GM18867 (cell line): Measurements from ENCODE around the gene NPFFR1.
"Not testable (repeated sequence)": the region's sequence is repeated elsewhere in the genome, so short reads cannot be mapped to it uniquely, and the experiment has no call there.

Experiments
- ATAC-seq: cut with Tn5 transposase; IDR thresholded peaks from one replicate; pipeline ENCODE4 v1.9.1; 2021; ENCODE audit warnings: mild to moderate bottlenecking, moderate library complexity; ENCODE audit not compliant: unreplicated experiment

The NPFFR1 gene

GRCh38 chr10:70258216-70258615 lies 25.6 kb downstream of the NPFFR1 start:
- no peak for ATAC-seq

- ATAC-seq, result not testable (repeated sequence)
These were observed 26.0 kb downstream of the NPFFR1 start for GRCh38 chr10:70257816-70258215.

GRCh38 chr10:70256463-70256862 lies 27.3 kb downstream of the NPFFR1 start:
- ATAC-seq, result no peak

- no peak for ATAC-seq
These were observed 28.2 kb downstream of the NPFFR1 start for GRCh38 chr10:70255329-70256299.

GRCh38 chr10:70254778-70255328 lies 29.0 kb downstream of the NPFFR1 start:
- no peak for ATAC-seq

- no peak for ATAC-seq
These were observed 29.7 kb downstream of the NPFFR1 start for GRCh38 chr10:70253878-70254765.

GRCh38 chr10:70250961-70251680 lies 32.7 kb downstream of the NPFFR1 start:
- no peak for ATAC-seq

GRCh38 chr10:70247360-70247759 lies 36.4 kb downstream of the NPFFR1 start:
- no peak for ATAC-seq

GRCh38 chr10:70241081-70241480 lies 42.7 kb downstream of the NPFFR1 start:
- ATAC-seq, result no peak

- ATAC-seq, result not testable (repeated sequence)
These were observed 43.8 kb downstream of the NPFFR1 start for GRCh38 chr10:70239986-70240385.

- ATAC-seq, result not testable (repeated sequence)
These were observed 44.5 kb downstream of the NPFFR1 start for GRCh38 chr10:70239077-70239976.

GRCh38 chr10:70237958-70238536 lies 45.8 kb downstream of the NPFFR1 start:
- not testable (repeated sequence) for ATAC-seq

- ATAC-seq, result no peak
These were observed 48.9 kb downstream of the NPFFR1 start for GRCh38 chr10:70234668-70235447.

GRCh38 chr10:70233939-70234300 lies 49.9 kb downstream of the NPFFR1 start:
- no peak for ATAC-seq

GRCh38 chr10:70233109-70233938 lies 50.5 kb downstream of the NPFFR1 start, which contains the start of gene PPA1:
Gene PPA1, minus strand, starts transcription at chr10:70233429. Its CDS starts 102 bp downstream, at chr10:70233327.
- ATAC-seq, result peak; percentile 86

- ATAC-seq, result no peak
These were observed 51.0 kb downstream of the NPFFR1 start for GRCh38 chr10:70232859-70233108.

- ATAC-seq, result no peak
These were observed 51.5 kb downstream of the NPFFR1 start for GRCh38 chr10:70232155-70232858.
